Activated CD4-positive, CD25-positive, alpha-beta regulatory T cell treated with anti-CD3 and anti-CD28 coated beads, Interleukin-2, amount 50 U/mL, for 24 hours (primary cell): Measurements from ENCODE around the gene TRDMT1.

Source experiments
- ATAC-seq, 2 donors: fragments of 150-1000 bp; cut with Tn5 transposase; one replicate each; pipeline ENCODE4 v1.10.0; 2021; ENCODE audit warnings: mild to moderate bottlenecking in 1 of 2, moderate library complexity in 1 of 2

Gene TRDMT1

GRCh38 chr10:17200912-17201793 lies at the start of gene TRDMT1:
TSS of gene TRDMT1 (minus strand) at chr10:17201672. CDS start at chr10:17201634, 38 bp downstream.
- ATAC-seq, result peak; percentile 93

- no peak for ATAC-seq
Measured at GRCh38 chr10:17250736-17251135, 49.3 kb upstream of the TRDMT1 start.

- ATAC-seq, result peak in 1 of 2 donors; percentile 41
Measured at GRCh38 chr10:17249820-17250219, 48.3 kb upstream of the TRDMT1 start.

GRCh38 chr10:17248964-17249363 lies 47.5 kb upstream of the TRDMT1 start:
- ATAC-seq, result no peak

GRCh38 chr10:17247210-17247609 lies 45.7 kb upstream of the TRDMT1 start:
- no peak for ATAC-seq

- ATAC-seq, result no peak
Measured at GRCh38 chr10:17244700-17245365, 43.4 kb upstream of the TRDMT1 start.

- no peak for ATAC-seq
Measured at GRCh38 chr10:17241611-17242333, 40.3 kb upstream of the TRDMT1 start.

GRCh38 chr10:17240616-17241015 lies 39.1 kb upstream of the TRDMT1 start:
- no peak for ATAC-seq

- ATAC-seq, result no peak
Measured at GRCh38 chr10:17240096-17240495, 38.6 kb upstream of the TRDMT1 start.

- no peak for ATAC-seq
Measured at GRCh38 chr10:17239345-17240085, 38.0 kb upstream of the TRDMT1 start.

GRCh38 chr10:17238445-17239291 lies 37.2 kb upstream of the TRDMT1 start:
- no peak for ATAC-seq

- no peak for ATAC-seq
Measured at GRCh38 chr10:17237915-17238444, 36.5 kb upstream of the TRDMT1 start.

GRCh38 chr10:17237149-17237527 lies 35.7 kb upstream of the TRDMT1 start:
- no peak for ATAC-seq

- no peak for ATAC-seq
Measured at GRCh38 chr10:17236468-17237148, 35.1 kb upstream of the TRDMT1 start.

GRCh38 chr10:17235136-17235535 lies 33.7 kb upstream of the TRDMT1 start:
- no peak for ATAC-seq

- ATAC-seq, result no peak
Measured at GRCh38 chr10:17234431-17234945, 33.0 kb upstream of the TRDMT1 start.

GRCh38 chr10:17233286-17233991 lies 32.0 kb upstream of the TRDMT1 start:
- no peak for ATAC-seq

- peak in 1 of 2 donors; percentile 5 for ATAC-seq
Measured at GRCh38 chr10:17232276-17232960, 30.9 kb upstream of the TRDMT1 start.

GRCh38 chr10:17231788-17232187 lies 30.3 kb upstream of the TRDMT1 start:
- no peak for ATAC-seq
